ENCODE results near the gene SMG9. TPM values are rescaled to one million over a fixed set of nuclear protein-coding genes. Genes with fewer than 3 reads are reported as not detected.
A peak's percentile ranks its signal among the peaks of the same experiment; 100 is the strongest.

The SMG9 gene
- total and polyA plus RNA-seq, 2 of the 4 experiments (the other 2 are of a cell fraction), result 4.8 to 24.3 TPM

GRCh38 chr19:43751466-43752220 lies 3.1 kb downstream of the SMG9 start:
- intact Hi-C loops (cut with micrococcal nuclease) (no loop called here), dilution Hi-C loops (cut with HindIII; ENCODE audit: low sequenced_read_pairs, unreplicated experiment) (no loop called here), in situ Hi-C loops (cut with MboI; ENCODE audit: low sequenced_read_pairs) (no loop called here)
- Histone ChIP-seq H2BK5ac (ENCODE audit: low read depth, low read length, poor library complexity, severe bottlenecking) (peak overlapping the region; percentile 47), H2AK5ac (ENCODE audit: low read depth, low read length) (peak overlapping the region; percentile 87; the same call in 1 of the 2 replicates), H3K27ac (ENCODE audit: insufficient read depth, low read length) (no peak overlapping the region), H3K27me3 (ENCODE audit: control insufficient read depth, insufficient read depth, low read length) (no peaks in the 10 kb centered on the region), H3K9ac (ENCODE audit: low read depth, low read length) (no peak overlapping the region), H2AFZ (replicated peaks; ENCODE audit: low read length, poor library complexity) (no peak overlapping the region), H3K4me3 (ENCODE audit: insufficient read depth, low read depth, low read length) (no peak overlapping the region), H3K4me2 (ENCODE audit: low read depth, low read length) (no peak overlapping the region), H3K4me1 (ENCODE audit: control insufficient read depth, insufficient read depth, low read length) (peaks cover 11% of the 10 kb centered on the region), H3K9me3 (ENCODE audit: control insufficient read depth, insufficient read depth, low read length) (no peaks in the 10 kb centered on the region), H3K14ac (replicated peaks; ENCODE audit: low read depth, low read length) (no peak overlapping the region), H4K8ac (ENCODE audit: low read depth in 2 of 2, low read length in 2 of 2) (no peak overlapping the region), H3K36me3 (ENCODE audit: control insufficient read depth, insufficient read depth, low read length) (peaks cover 28% of the 10 kb centered on the region), H3K23ac (ENCODE audit: low read depth, low read length) (no peak overlapping the region), H3K79me1 (ENCODE audit: low read depth in 1 of 2, low read length in 2 of 2) (peaks cover 19 to 74% of the 10 kb centered on the region in 2 experiments), H4K5ac (ENCODE audit: low read depth, low read length) (no peak overlapping the region), H4K91ac (ENCODE audit: insufficient read depth, low read depth, low read length) (no peak overlapping the region), H2AK9ac (replicated peaks; ENCODE audit: low read depth, low read length, poor library complexity) (no peak overlapping the region), H3K9me1 (ENCODE audit: insufficient read depth, low read length) (peaks cover 13% of the 10 kb centered on the region), H3K4ac (ENCODE audit: low read depth, low read length) (no peak overlapping the region), H2BK120ac (ENCODE audit: low read depth, low read length) (no peak overlapping the region), H3K56ac (ENCODE audit: extremely low read depth, insufficient read depth, low read length) (no peak overlapping the region), H4K20me1 (ENCODE audit: insufficient read depth, low read length) (peaks cover 25% of the 10 kb centered on the region), H2BK20ac (ENCODE audit: low read depth, low read length) (no peak overlapping the region), H3K18ac (ENCODE audit: low read depth, low read length) (no peak overlapping the region), H2BK15ac (ENCODE audit: low read depth, low read length) (no peak overlapping the region)
- TF ChIP-seq RCOR1 (IDR thresholded peaks at IDR 0.05; ENCODE audit: insufficient replicate concordance, low read length), result no peak
- TF ChIP-seq MAZ (IDR thresholded peaks at IDR 0.05; ENCODE audit: borderline replicate concordance, low read depth, low read length), result no peak
- TF ChIP-seq CEBPB (IDR thresholded peaks at IDR 0.05; ENCODE audit: low read depth, low read length), result no peak
- no peak for TF ChIP-seq NFE2L2 (IDR thresholded peaks at IDR 0.05; ENCODE audit: low read depth, low read length)
- peak; percentile 43; the same call in 1 of the 2 replicates for TF ChIP-seq FOS (IDR thresholded peaks at IDR 0.05; ENCODE audit: low read depth, low read length)
- POLR2A ChIA-PET (ENCODE audit: unreplicated experiment), result interaction anchor here (0.5 to 0.6 kb wide), 2 partner anchors 224 to 1054 kb away, joined by 5 to 9 read pairs; no protein-coding TSS in a partner anchor
- DNase-seq, result peak; percentile 74
- CTCF ChIA-PET, result interaction anchor here (0.7 kb wide), 1 partner anchor 15 kb away, joined by 3 read pairs; no protein-coding TSS in a partner anchor
- no CpG with 5 or more reads among the region's 4 CpGs for WGBS, 2 experiments (ENCODE audit: extremely low coverage in 2 of 2, insufficient read length in 1 of 2)
- BruUV-seq (replicated peaks), result no TSS peak
- ATAC-seq (ENCODE audit: low read depth), result no peak
